ENCODE results near the gene SMYD3. TPM values are rescaled to one million over a fixed set of nuclear protein-coding genes. Genes with fewer than 3 reads are reported as not detected.

SMYD3 gene
- total and polyA plus RNA-seq, 2 donors (not counting 3 experiments of a cell fraction or from before 2014, with no cell fraction given) = 16.0 to 32.1 TPM

DNA sequence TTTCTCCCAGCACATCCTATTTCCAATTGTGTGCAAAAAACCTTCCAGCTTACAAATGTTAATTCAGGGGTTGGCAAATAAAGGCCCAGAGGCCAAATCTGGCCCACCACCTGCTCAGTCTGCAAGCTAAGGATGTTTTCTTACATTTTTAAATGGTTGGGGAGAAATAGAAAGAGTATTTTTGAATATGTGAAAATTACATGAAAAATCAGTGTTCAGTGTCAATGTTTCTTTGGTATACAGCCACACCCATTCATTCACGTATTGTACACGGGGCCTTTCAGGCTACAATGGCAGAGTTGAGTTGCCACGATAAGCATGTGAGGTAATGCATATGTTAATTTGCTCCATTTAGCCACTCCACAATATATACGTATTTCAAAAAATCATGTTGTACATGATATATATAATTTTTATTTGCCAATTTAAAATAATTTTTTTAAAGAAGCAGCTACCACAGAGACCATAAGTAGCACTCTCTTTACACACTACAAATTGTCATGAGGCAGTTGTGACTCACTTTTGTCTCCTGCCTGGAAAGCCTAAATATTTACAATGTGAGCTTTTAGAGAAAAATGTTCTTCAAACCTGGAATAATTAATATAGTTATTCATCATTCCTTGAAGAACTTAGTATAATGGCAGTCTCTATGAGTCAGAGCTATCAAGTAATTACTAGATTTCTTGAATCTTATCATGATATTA is 189.6 kb downstream of the SMYD3 start:
- Histone ChIP-seq H4K20me1 (replicated peaks; ENCODE audit: control insufficient read depth, extremely low read depth, insufficient read depth, low read length) (no peaks in the 10 kb centered on the region), H3K27me3 (ENCODE audit: control insufficient read depth in 2 of 2, insufficient read depth in 2 of 2, low read length in 2 of 2) (no peaks in the 10 kb centered on the region), H3K4me1 (ENCODE audit: control insufficient read depth, extremely low read depth, insufficient read depth, low read length) (peaks cover 11% of the 10 kb centered on the region), H3K9ac (replicated peaks; ENCODE audit: extremely low read depth, insufficient read depth, low read length) (no peak overlapping the region), H3K4me2 (ENCODE audit: insufficient read depth, low read length) (no peak overlapping the region), H3K9me1 (replicated peaks; ENCODE audit: control insufficient read depth, extremely low read depth, insufficient read depth, low read length) (no peaks in the 10 kb centered on the region), H2AFZ (ENCODE audit: low read depth, low read length) (no peak overlapping the region), H3K27ac (ENCODE audit: insufficient read depth, low read depth, low read length) (no peak overlapping the region), H3K36me3 (ENCODE audit: control insufficient read depth in 2 of 2, extremely low read depth in 1 of 2, insufficient read depth in 2 of 2, low read length in 2 of 2) (no peaks in the 10 kb centered on the region), H3K4me3 (replicated peaks in 1 of 3; ENCODE audit: insufficient read depth in 1 of 3, low read depth in 1 of 3, low read length in 3 of 3) (no peak overlapping the region), H3K79me2 (ENCODE audit: control insufficient read depth, insufficient read depth, low read length) (no peaks in the 10 kb centered on the region), H3K9me3 (replicated peaks; ENCODE audit: control insufficient read depth, insufficient read depth, low read length) (no peaks in the 10 kb centered on the region)
- no peak for DNase-seq (ENCODE audit: low read depth, low spot score)
- POLR2A ChIA-PET = no interaction called here
- dilution Hi-C loops (cut with MboI; ENCODE audit: extremely low pct_ligation_motif_present, low sequenced_read_pairs) = no loop called here
- TF ChIP-seq POLR2AphosphoS5 (IDR thresholded peaks at IDR 0.05; ENCODE audit: insufficient read depth, low read depth, low read length) = no peak
- no peak for TF ChIP-seq JUN (IDR thresholded peaks at IDR 0.05; ENCODE audit: borderline replicate concordance, insufficient read depth, insufficient read length, low read depth)
- no peak for TF ChIP-seq EZH2 (IDR thresholded peaks at IDR 0.05; ENCODE audit: borderline replicate concordance, low read depth, low read length, severe bottlenecking)
- no peak for TF ChIP-seq POLR2A (IDR thresholded peaks at IDR 0.05; ENCODE audit: low read depth, low read length)
- TF ChIP-seq FOS (IDR thresholded peaks at IDR 0.05; ENCODE audit: borderline replicate concordance, insufficient read depth, low read length) = no peak
- TF ChIP-seq MAX (IDR thresholded peaks at IDR 0.05; ENCODE audit: insufficient read depth, insufficient read length) = no peak
- TF ChIP-seq, protein P1, sequence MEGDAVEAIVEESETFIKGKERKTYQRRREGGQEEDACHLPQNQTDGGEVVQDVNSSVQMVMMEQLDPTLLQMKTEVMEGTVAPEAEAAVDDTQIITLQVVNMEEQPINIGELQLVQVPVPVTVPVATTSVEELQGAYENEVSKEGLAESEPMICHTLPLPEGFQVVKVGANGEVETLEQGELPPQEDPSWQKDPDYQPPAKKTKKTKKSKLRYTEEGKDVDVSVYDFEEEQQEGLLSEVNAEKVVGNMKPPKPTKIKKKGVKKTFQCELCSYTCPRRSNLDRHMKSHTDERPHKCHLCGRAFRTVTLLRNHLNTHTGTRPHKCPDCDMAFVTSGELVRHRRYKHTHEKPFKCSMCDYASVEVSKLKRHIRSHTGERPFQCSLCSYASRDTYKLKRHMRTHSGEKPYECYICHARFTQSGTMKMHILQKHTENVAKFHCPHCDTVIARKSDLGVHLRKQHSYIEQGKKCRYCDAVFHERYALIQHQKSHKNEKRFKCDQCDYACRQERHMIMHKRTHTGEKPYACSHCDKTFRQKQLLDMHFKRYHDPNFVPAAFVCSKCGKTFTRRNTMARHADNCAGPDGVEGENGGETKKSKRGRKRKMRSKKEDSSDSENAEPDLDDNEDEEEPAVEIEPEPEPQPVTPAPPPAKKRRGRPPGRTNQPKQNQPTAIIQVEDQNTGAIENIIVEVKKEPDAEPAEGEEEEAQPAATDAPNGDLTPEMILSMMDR (IDR thresholded peaks at IDR 0.05; ENCODE audit: extremely low read depth in 1 of 2, insufficient read depth in 1 of 2, low read depth in 1 of 2, low read length in 2 of 2) = no peak
- TF ChIP-seq MYC (IDR thresholded peaks at IDR 0.05; ENCODE audit: low read depth, low read length) = no peak
- no peak for TF ChIP-seq GATA2 (IDR thresholded peaks at IDR 0.05; ENCODE audit: insufficient read depth, insufficient read length, low read depth, low read length)
- no peak for FAIRE-seq
- intact Hi-C loops (cut with micrococcal nuclease) = no loop called here
- BruUV-seq (replicated peaks) = no TSS peak
- CTCF ChIA-PET = interaction anchor here (1.3 to 1.6 kb wide), 2 partner anchors 10 to 22 kb away, joined by 3 to 5 read pairs; no protein-coding TSS in a partner anchor
